Measurements from ENCODE around the gene FOXB2. TPM values are rescaled to one million over a fixed set of nuclear protein-coding genes. Genes with fewer than 3 reads are reported as not detected.
"Not testable (repeated sequence)": the region's sequence is repeated elsewhere in the genome, so short reads cannot be mapped to it uniquely, and the experiment has no call there.

Gene FOXB2
- total RNA-seq, 1 donor from 2014 or later: not detected

- DNase-seq (ENCODE audit: low read depth, low spot score): no peak
These were observed 3.3 kb upstream of the FOXB2 start for GRCh38 chr9:77016121-77016525.

GRCh38 chr9:77016526-77017504 lies 2.6 kb upstream of the FOXB2 start:
- DNase-seq (ENCODE audit: low read depth, low spot score): no peak

- no peak for DNase-seq (ENCODE audit: low read depth, low spot score)
These were observed 2.0 kb upstream of the FOXB2 start for GRCh38 chr9:77017505-77017894.

- no peak for DNase-seq (ENCODE audit: low read depth, low spot score)
These were observed 1.1 kb upstream of the FOXB2 start for GRCh38 chr9:77018058-77018968.

GRCh38 chr9:77018969-77019235 lies 553 bp upstream of the FOXB2 start:
- no peak for DNase-seq (ENCODE audit: low read depth, low spot score)

- DNase-seq (ENCODE audit: low read depth, low spot score): no peak
These were observed 514 bp downstream of the FOXB2 start for GRCh38 chr9:77019926-77020412.

- DNase-seq (ENCODE audit: low read depth, low spot score): no peak
These were observed 1.2 kb downstream of the FOXB2 start for GRCh38 chr9:77020413-77021290.

- no peak for DNase-seq (ENCODE audit: low read depth, low spot score)
These were observed 1.9 kb downstream of the FOXB2 start for GRCh38 chr9:77021291-77021894.

- DNase-seq (ENCODE audit: low read depth, low spot score): no peak
These were observed 2.7 kb downstream of the FOXB2 start for GRCh38 chr9:77021922-77022782.

- no peak for DNase-seq (ENCODE audit: low read depth, low spot score)
These were observed 3.5 kb downstream of the FOXB2 start for GRCh38 chr9:77022783-77023440.

GRCh38 chr9:77023726-77024125 lies 4.3 kb downstream of the FOXB2 start:
- no peak for DNase-seq (ENCODE audit: low read depth, low spot score)

- no peak for DNase-seq (ENCODE audit: low read depth, low spot score)
These were observed 5.5 kb downstream of the FOXB2 start for GRCh38 chr9:77024776-77025545.

- no peak for DNase-seq (ENCODE audit: low read depth, low spot score)
These were observed 9.0 kb downstream of the FOXB2 start for GRCh38 chr9:77028478-77028877.

GRCh38 chr9:77030045-77030444 lies 10.6 kb downstream of the FOXB2 start:
- DNase-seq (ENCODE audit: low read depth, low spot score): no peak

GRCh38 chr9:77038281-77039036 lies 19.0 kb downstream of the FOXB2 start:
- no peak for DNase-seq (ENCODE audit: low read depth, low spot score)

- DNase-seq (ENCODE audit: low read depth, low spot score): no peak
These were observed 20.9 kb downstream of the FOXB2 start for GRCh38 chr9:77040340-77040739.

- not testable (repeated sequence) for DNase-seq (ENCODE audit: low read depth, low spot score)
These were observed 24.3 kb downstream of the FOXB2 start for GRCh38 chr9:77043743-77044142.

GRCh38 chr9:77060681-77061080 lies 41.2 kb downstream of the FOXB2 start:
- DNase-seq (ENCODE audit: low read depth, low spot score): not testable (repeated sequence)
